Measurements from ENCODE around the gene LRRC19.

GRCh38 chr9:27047136-27047535, 41.7 kb upstream of the LRRC19 start:
- TF ChIP-seq POLR2AphosphoS5 (IDR thresholded peaks at IDR 0.05; ENCODE audit: borderline replicate concordance, low read depth, low read length) (no peak), EZH2 (IDR thresholded peaks at IDR 0.05) (no peak)
